Vein endothelial cell (primary cell): Measurements from ENCODE around the gene CACNG6. TPM values are rescaled to one million over a fixed set of nuclear protein-coding genes. Genes with fewer than 3 reads are reported as not detected.

Experiments used
- small RNA-seq: library from RNA; depleted of rRNA; stranded (forward); fragments of <200 nt; gene quantifications from one replicate; pipeline ENCODE3, GENCODE V24; 2012
- total RNA-seq: library from RNA; depleted of rRNA; stranded (reverse); fragments of >200 nt; gene quantifications from 2 replicates; pipeline ENCODE4 v1.2.3, GENCODE V29; 2012

The CACNG6 gene, protein sequence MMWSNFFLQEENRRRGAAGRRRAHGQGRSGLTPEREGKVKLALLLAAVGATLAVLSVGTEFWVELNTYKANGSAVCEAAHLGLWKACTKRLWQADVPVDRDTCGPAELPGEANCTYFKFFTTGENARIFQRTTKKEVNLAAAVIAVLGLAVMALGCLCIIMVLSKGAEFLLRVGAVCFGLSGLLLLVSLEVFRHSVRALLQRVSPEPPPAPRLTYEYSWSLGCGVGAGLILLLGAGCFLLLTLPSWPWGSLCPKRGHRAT
- 1.5 and 2.9 TPM in 2 replicates for total RNA-seq

DNA sequence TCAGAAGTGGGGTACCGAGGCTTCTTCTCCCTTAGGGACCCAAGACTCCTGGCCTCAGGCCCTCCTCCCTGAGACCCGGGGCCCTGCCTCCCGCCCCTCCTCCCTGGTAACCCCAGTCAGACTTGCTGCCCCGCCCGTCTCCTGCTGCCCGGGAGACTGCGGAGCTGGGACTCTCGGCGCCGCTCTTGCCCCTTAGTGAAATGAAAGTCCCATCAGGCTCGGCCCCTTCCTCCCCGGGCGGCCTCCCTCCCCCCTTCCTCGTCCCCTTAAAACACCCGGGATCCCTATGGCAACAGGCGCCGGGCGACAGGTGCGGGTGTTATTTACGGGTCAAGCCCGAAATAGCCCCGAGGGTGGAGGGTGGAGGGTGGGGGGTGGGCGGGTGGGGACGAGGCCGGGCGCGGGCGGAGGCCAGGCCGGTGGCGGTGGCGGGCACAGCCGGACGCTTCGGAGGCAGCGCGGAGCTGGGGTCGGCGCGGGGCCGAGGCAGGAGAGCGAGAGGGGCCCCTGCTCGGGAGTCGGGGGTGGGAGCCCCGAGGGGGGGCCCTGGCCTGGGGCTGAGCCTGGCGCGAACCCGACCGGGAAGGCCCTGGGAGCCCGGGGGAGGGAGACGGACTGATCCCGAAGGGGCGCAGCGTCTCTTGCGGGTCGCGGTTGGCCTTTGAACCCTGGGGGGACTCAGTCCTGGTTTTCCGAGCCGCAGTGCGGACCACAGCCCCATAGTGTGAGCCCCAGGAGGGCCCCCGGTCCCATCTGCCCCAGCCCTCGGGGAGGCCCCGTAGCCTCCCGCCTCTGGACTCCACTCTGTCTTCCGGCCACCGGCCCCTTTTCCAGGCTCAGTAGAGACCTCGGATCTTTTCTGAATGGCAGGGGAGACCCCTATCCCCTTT, at the start of gene CACNG6:
TSS of gene CACNG6 (plus strand) at position 414 of the 890 bp plus-strand sequence. CDS start 1,241 bp downstream, outside the sequence.

DNA sequence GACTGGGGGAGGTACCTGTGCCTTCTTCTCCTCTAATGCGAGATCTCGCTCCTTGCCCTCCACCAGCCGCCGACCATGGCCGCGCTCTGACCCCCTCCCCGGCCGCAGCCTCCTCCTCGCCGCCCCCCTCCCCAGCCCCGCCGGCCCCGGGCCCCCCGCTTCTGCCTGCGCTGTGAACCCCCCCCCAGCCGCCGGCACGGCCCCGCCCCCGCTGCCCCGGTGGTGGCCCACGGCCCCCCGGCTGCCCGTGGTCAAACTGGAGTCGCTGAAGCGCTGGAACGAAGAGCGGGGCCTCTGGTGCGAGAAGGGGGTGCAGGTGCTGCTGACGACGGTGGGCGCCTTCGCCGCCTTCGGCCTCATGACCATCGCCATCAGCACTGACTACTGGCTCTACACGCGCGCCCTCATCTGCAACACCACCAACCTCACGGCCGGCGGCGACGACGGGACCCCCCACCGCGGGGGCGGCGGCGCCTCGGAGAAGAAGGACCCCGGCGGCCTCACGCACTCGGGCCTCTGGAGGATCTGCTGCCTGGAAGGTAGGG, 28.5 kb upstream of the CACNG6 start, which contains the start of gene CACNG8:
TSS of gene CACNG8 (plus strand) at position 51 of the 545 bp plus-strand sequence.

Small RNA genes within 50 kb of the gene (small RNA-seq; reads per million reads assigned to genes)
- gene AC012314.20 = not detected

Other genes with a start within 250 kb of the CACNG6 start
- 2.2 and 2.6 TPM in 2 replicates for gene NLRP12, start 167.3 kb upstream of the CACNG6 start, total RNA-seq
- 27.1 and 33.0 TPM in 2 replicates for gene MYADM, start 123.8 kb upstream of the CACNG6 start, total RNA-seq
- gene PRKCG, start 109.4 kb upstream of the CACNG6 start, total RNA-seq = not detected in 2 replicates
- gene CACNG7, start 82.4 kb upstream of the CACNG6 start, total RNA-seq = 0.19 TPM in 1 of 2 replicates, not detected in the other
- gene CACNG8, start 28.7 kb upstream of the CACNG6 start, total RNA-seq = 0.29 and 0.33 TPM in 2 replicates
- gene VSTM1, start 72.3 kb downstream of the CACNG6 start, total RNA-seq = not detected in 2 replicates
- not detected in 2 replicates for gene TARM1, start 89.7 kb downstream of the CACNG6 start, total RNA-seq
- gene OSCAR, start 109.2 kb downstream of the CACNG6 start, total RNA-seq = 0.19 TPM in 1 of 2 replicates, not detected in the other
- gene NDUFA3, start 111.2 kb downstream of the CACNG6 start, total RNA-seq = 7.9 and 44.4 TPM in 2 replicates
- 18.9 and 24.0 TPM in 2 replicates for gene TFPT, start 124.0 kb downstream of the CACNG6 start, total RNA-seq
- gene PRPF31, start 124.1 kb downstream of the CACNG6 start, total RNA-seq = 58.5 and 66.7 TPM in 2 replicates
- gene CNOT3, start 146.1 kb downstream of the CACNG6 start, total RNA-seq = 9.6 and 13.4 TPM in 2 replicates
- gene LENG1, start 168.1 kb downstream of the CACNG6 start, total RNA-seq = 4.5 and 5.9 TPM in 2 replicates
- not detected in 2 replicates for gene TMC4, start 181.5 kb downstream of the CACNG6 start, total RNA-seq
- gene MBOAT7, start 197.9 kb downstream of the CACNG6 start, total RNA-seq = 78.7 and 93.7 TPM in 2 replicates
- 62.1 and 68.9 TPM in 2 replicates for gene TSEN34, start 199.7 kb downstream of the CACNG6 start, total RNA-seq
- 1,549 and 1,933 TPM in 2 replicates for gene RPS9, start 209.2 kb downstream of the CACNG6 start, total RNA-seq
- gene LILRB3, start 231.4 kb downstream of the CACNG6 start, total RNA-seq = not detected in 2 replicates